Measurements from ENCODE around the gene NKD2. TPM values are rescaled to one million over a fixed set of nuclear protein-coding genes. Genes with fewer than 3 reads are reported as not detected.
"Not testable (repeated sequence)": the region's sequence is repeated elsewhere in the genome, so short reads cannot be mapped to it uniquely, and the experiment has no call there.

Gene NKD2
- total RNA-seq, 1 donor from 2014 or later = 1.7 TPM

- peaks cover 47% of the 10 kb centered on the region for H3K27me3 ChIP-seq (ENCODE audit: control insufficient read depth, insufficient read depth, low read length)
- H3K36me3 ChIP-seq (ENCODE audit: control insufficient read depth, insufficient read depth, low read length) = no peaks in the 10 kb centered on the region
- DNase-seq (ENCODE audit: low read depth) = no peak
- no peak for TF ChIP-seq CTCF (IDR thresholded peaks at IDR 0.05; ENCODE audit: insufficient read depth, low read length, poor library complexity, severe bottlenecking)
- H3K4me3 ChIP-seq (ENCODE audit: low read depth, low read length) = no peak overlapping the region
These were observed 8.9 kb upstream of the NKD2 start for GRCh38 chr5:999724-1000123.

DNA sequence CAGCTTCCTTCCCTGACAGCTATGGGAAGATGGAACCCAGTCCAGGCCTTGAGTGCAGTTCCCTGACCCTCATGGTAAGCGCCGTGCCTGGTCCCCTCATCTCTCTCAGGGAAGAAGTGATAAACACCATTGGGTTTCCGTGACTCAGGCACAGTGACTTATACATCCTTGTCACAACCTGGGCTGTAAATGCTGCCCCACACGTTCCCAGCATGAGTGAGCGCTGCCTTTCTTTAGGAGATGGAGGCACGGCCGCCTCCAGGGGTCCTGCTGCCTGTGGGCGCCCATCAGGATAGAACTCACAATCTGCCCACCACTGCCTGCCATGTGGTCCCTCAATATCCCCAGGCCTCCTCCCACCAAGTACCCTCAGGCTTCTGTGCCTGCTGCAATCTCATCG is 8.3 kb upstream of the NKD2 start:
- Histone ChIP-seq H3K27me3 (ENCODE audit: control insufficient read depth, insufficient read depth, low read length) (peaks cover 50% of the 10 kb centered on the region), H3K36me3 (ENCODE audit: control insufficient read depth, insufficient read depth, low read length) (no peaks in the 10 kb centered on the region), H3K4me3 (ENCODE audit: low read depth, low read length) (no peak overlapping the region)
- TF ChIP-seq CTCF (IDR thresholded peaks at IDR 0.05; ENCODE audit: insufficient read depth, low read length, poor library complexity, severe bottlenecking) = no peak
- no peak for DNase-seq (ENCODE audit: low read depth)

DNA sequence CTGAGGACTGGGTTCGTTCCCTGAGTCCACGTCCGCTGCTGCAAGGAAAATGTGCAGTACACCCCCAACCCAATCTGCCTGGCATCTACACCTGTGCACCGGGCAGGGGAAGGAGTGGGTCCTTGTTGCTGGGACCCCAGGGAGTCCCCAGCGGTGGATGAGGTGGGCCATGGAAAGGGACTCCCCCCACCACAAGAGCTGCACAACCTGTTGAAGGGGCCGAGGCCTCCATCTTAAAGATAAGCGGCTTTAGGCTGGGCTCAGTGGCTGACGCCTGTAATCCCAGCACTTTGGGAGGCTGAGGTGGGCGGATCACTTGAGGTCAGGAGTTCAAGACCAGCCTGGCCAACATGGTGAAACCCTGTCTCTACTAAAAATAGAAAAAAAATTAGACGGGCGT is 7.8 kb upstream of the NKD2 start:
- not testable (repeated sequence) for DNase-seq (ENCODE audit: low read depth); H3K36me3 ChIP-seq (ENCODE audit: control insufficient read depth, insufficient read depth, low read length); H3K4me3 ChIP-seq (ENCODE audit: low read depth, low read length)
- H3K27me3 ChIP-seq (ENCODE audit: control insufficient read depth, insufficient read depth, low read length) = peaks cover 54% of the 10 kb centered on the region

DNA sequence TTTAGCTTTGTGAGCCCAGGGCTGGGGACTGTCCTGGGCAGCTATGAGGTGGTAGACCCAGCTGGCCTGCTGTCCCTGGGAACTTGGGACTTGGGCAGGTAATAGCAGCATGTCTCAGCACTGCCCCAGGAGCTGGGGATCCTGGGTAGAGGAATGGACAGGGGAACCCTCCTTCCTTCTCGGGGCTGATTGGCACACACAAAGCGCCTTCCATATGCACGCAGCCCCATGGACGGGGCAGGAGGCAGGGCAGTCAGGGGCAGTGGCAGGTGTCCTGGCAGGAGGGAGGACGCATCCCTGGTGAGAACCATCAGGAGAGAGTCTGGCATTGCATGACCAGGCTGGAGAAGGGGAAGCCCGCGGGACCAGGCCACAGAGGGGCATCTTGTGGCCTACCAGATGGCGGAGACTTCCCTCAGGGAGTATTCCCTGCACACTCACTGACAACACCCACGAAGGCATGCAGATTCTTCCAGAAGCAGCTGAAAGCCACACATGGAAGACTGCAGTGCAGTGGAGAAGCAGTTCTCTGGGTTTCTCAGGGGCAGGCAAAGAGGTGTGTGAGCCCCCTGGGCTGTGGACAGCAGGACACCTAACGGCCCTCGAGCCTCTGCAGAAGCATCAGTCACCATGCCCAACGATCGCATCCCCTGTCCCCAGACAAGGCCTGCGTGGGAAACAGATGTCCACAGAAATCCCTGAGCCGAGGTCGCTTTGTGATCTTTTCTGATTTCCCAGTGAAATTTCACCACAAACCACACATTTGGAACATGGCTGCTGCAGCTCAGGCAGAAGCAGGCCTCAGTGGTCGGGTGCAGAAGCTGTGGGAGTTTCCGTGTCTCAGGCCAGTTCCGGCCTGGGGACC is 7.0 kb upstream of the NKD2 start:
- no peak for TF ChIP-seq CTCF (IDR thresholded peaks at IDR 0.05; ENCODE audit: insufficient read depth, low read length, poor library complexity, severe bottlenecking)
- Histone ChIP-seq H3K4me3 (ENCODE audit: low read depth, low read length) (no peak overlapping the region), H3K36me3 (ENCODE audit: control insufficient read depth, insufficient read depth, low read length) (no peaks in the 10 kb centered on the region), H3K27me3 (ENCODE audit: control insufficient read depth, insufficient read depth, low read length) (peaks cover 59% of the 10 kb centered on the region)
- DNase-seq (ENCODE audit: low read depth) = no peak

DNA sequence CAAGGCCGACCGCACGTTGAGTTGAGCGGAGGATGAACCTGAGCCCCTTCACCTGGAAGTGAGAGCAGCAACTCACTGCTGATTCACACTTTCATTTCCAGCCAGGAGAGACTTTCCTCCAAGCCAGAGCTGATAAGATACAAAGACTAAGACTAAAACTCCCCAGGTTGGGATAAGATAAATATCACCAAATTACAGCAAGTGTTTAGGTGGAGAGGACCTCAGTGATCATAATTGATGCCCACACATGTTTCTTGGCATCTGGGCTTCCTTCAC is 6.4 kb upstream of the NKD2 start:
- Histone ChIP-seq H3K36me3 (ENCODE audit: control insufficient read depth, insufficient read depth, low read length) (no peaks in the 10 kb centered on the region), H3K4me3 (ENCODE audit: low read depth, low read length) (no peak overlapping the region), H3K27me3 (ENCODE audit: control insufficient read depth, insufficient read depth, low read length) (peaks cover 64% of the 10 kb centered on the region)
- no peak for TF ChIP-seq CTCF (IDR thresholded peaks at IDR 0.05; ENCODE audit: insufficient read depth, low read length, poor library complexity, severe bottlenecking)
- no peak for DNase-seq (ENCODE audit: low read depth)

DNA sequence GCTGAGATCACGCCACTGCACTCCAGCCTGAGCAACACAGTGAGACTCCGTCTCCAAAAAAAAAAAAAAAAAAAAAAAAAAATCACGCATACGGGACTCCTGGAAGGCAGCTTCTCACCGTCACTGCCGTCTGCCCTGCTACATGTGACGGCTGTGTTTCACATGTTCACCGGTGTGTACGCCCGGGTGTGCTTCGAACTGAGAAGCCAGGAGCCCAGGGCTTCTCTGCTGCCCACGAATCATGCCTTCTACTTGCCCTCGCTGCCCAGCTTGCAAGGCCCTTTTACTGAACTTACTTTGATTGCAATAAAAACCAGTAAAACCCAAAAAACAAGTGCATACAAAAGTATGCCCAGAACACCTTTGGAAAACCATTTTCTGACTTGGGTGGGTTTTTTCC is 5.8 kb upstream of the NKD2 start:
- no peak for DNase-seq (ENCODE audit: low read depth)
- Histone ChIP-seq H3K36me3 (ENCODE audit: control insufficient read depth, insufficient read depth, low read length) (no peaks in the 10 kb centered on the region), H3K4me3 (ENCODE audit: low read depth, low read length) (no peak overlapping the region), H3K27me3 (ENCODE audit: control insufficient read depth, insufficient read depth, low read length) (peaks cover 69% of the 10 kb centered on the region)
- TF ChIP-seq CTCF (IDR thresholded peaks at IDR 0.05; ENCODE audit: insufficient read depth, low read length, poor library complexity, severe bottlenecking) = no peak
